EL (cell line): ENCODE results near the gene LTC4S.

Experiments
- DNase-seq: peaks from one replicate; pipeline ENCODE4 v3.0.0-alpha.2; 2016

Gene LTC4S

GRCh38 chr5:179812135-179812825, 18.5 kb downstream of the LTC4S start:
- DNase-seq, result no peak

- no peak for DNase-seq
Observed at GRCh38 chr5:179812997-179813607, 19.3 kb downstream of the LTC4S start.

GRCh38 chr5:179814090-179814489, 20.3 kb downstream of the LTC4S start:
- no peak for DNase-seq

GRCh38 chr5:179815491-179816249, 21.9 kb downstream of the LTC4S start:
- DNase-seq, result no peak

GRCh38 chr5:179816401-179816795, 22.6 kb downstream of the LTC4S start:
- no peak for DNase-seq

- no peak for DNase-seq
Observed at GRCh38 chr5:179816796-179817469, 23.1 kb downstream of the LTC4S start.

GRCh38 chr5:179817470-179817840, 23.7 kb downstream of the LTC4S start:
- DNase-seq, result no peak

GRCh38 chr5:179817890-179818745, 24.3 kb downstream of the LTC4S start:
- no peak for DNase-seq

- peak; percentile 91 for DNase-seq
Observed at GRCh38 chr5:179818746-179819295, 25.0 kb downstream of the LTC4S start.

- DNase-seq, result peak; percentile 77
Observed at GRCh38 chr5:179819296-179820126, 25.7 kb downstream of the LTC4S start.

- DNase-seq, result no peak
Observed at GRCh38 chr5:179820127-179820482, 26.3 kb downstream of the LTC4S start.

GRCh38 chr5:179820483-179821297, 26.9 kb downstream of the LTC4S start, which contains the start of gene SQSTM1:
SQSTM1 (plus strand) TSS chr5:179820905; CDS start chr5:179820937, 32 bp downstream.
- DNase-seq, result peak; percentile 76

- peak; percentile 96 for DNase-seq
Observed at GRCh38 chr5:179821298-179822058, 27.7 kb downstream of the LTC4S start.

GRCh38 chr5:179822059-179822432, 28.3 kb downstream of the LTC4S start:
- no peak for DNase-seq

- no peak for DNase-seq
Observed at GRCh38 chr5:179822444-179822990, 28.7 kb downstream of the LTC4S start.

- DNase-seq, result no peak
Observed at GRCh38 chr5:179823937-179824744, 30.4 kb downstream of the LTC4S start.

- DNase-seq, result no peak
Observed at GRCh38 chr5:179824745-179825112, 30.9 kb downstream of the LTC4S start.

GRCh38 chr5:179825655-179826182, 31.9 kb downstream of the LTC4S start:
- no peak for DNase-seq
